ENCODE data around the gene GALM. TPM values are rescaled to one million over a fixed set of nuclear protein-coding genes. Genes with fewer than 3 reads are reported as not detected.
A peak's percentile ranks its signal among the peaks of the same experiment; 100 is the strongest.
"Not testable (repeated sequence)": the region's sequence is repeated elsewhere in the genome, so short reads cannot be mapped to it uniquely, and the experiment has no call there.

The GALM gene
- total RNA-seq, 1 experiment from 2014 or later: 88.0 TPM

- no peak for DNase-seq (ENCODE audit: low read depth)
- in situ Hi-C loops (cut with HindIII; ENCODE audit: low pct_unique_long_range_greater_than_20kb, low sequenced_read_pairs): loop anchor here (25.0 kb wide), 1 partner anchor 457 kb away; no protein-coding TSS in a partner anchor
Observed at GRCh38 chr2:38744399-38744780, 78.5 kb downstream of the GALM start.

GRCh38 chr2:38745267-38745666 lies 79.4 kb downstream of the GALM start:
- in situ Hi-C loops (cut with HindIII; ENCODE audit: low pct_unique_long_range_greater_than_20kb, low sequenced_read_pairs): loop anchor here (25.0 kb wide), 1 partner anchor 458 kb away; no protein-coding TSS in a partner anchor
- no peak for DNase-seq (ENCODE audit: low read depth)

- DNase-seq (ENCODE audit: low read depth): no peak
- in situ Hi-C loops (cut with HindIII; ENCODE audit: low pct_unique_long_range_greater_than_20kb, low sequenced_read_pairs): loop anchor here (25.0 kb wide), 1 partner anchor 460 kb away; no protein-coding TSS in a partner anchor
Observed at GRCh38 chr2:38747007-38747424, 81.1 kb downstream of the GALM start.

GRCh38 chr2:38747819-38748218 lies 81.9 kb downstream of the GALM start:
- in situ Hi-C loops (cut with HindIII; ENCODE audit: low pct_unique_long_range_greater_than_20kb, low sequenced_read_pairs): loop anchor here (25.0 kb wide), 1 partner anchor 461 kb away; no protein-coding TSS in a partner anchor
- DNase-seq (ENCODE audit: low read depth): no peak

- no peak for DNase-seq (ENCODE audit: low read depth)
- in situ Hi-C loops (cut with HindIII; ENCODE audit: low pct_unique_long_range_greater_than_20kb, low sequenced_read_pairs): loop anchor here (25.0 kb wide), 1 partner anchor 461 kb away; no protein-coding TSS in a partner anchor
Observed at GRCh38 chr2:38748391-38748790, 82.5 kb downstream of the GALM start.

GRCh38 chr2:38748943-38749804 lies 83.3 kb downstream of the GALM start:
- in situ Hi-C loops (cut with HindIII; ENCODE audit: low pct_unique_long_range_greater_than_20kb, low sequenced_read_pairs): loop anchor here (25.0 kb wide), 1 partner anchor 462 kb away; no protein-coding TSS in a partner anchor

GRCh38 chr2:38750011-38750890 lies 84.3 kb downstream of the GALM start:
- in situ Hi-C loops (cut with HindIII; ENCODE audit: low pct_unique_long_range_greater_than_20kb, low sequenced_read_pairs): no loop called here
- DNase-seq (ENCODE audit: low read depth): no peak

More at GRCh38 chr2:38748943-38749804, 83.3 kb downstream of the GALM start:
- DNase-seq (ENCODE audit: low read depth): no peak

- in situ Hi-C loops (cut with HindIII; ENCODE audit: low pct_unique_long_range_greater_than_20kb, low sequenced_read_pairs): no loop called here
Observed at GRCh38 chr2:38750891-38751595, 85.1 kb downstream of the GALM start, which contains the start of gene SRSF7. Gene SRSF7, minus strand, starts transcription at chr2:38751361. Its CDS starts 105 bp downstream, at chr2:38751256.

GRCh38 chr2:38751596-38752410 lies 85.9 kb downstream of the GALM start:
- in situ Hi-C loops (cut with HindIII; ENCODE audit: low pct_unique_long_range_greater_than_20kb, low sequenced_read_pairs): no loop called here
- no peak for DNase-seq (ENCODE audit: low read depth)

More at GRCh38 chr2:38750891-38751595, 85.1 kb downstream of the GALM start, which contains the start of gene SRSF7:
- peak; percentile 97 for DNase-seq (ENCODE audit: low read depth)

- in situ Hi-C loops (cut with HindIII; ENCODE audit: low pct_unique_long_range_greater_than_20kb, low sequenced_read_pairs): no loop called here
- DNase-seq (ENCODE audit: low read depth): no peak
Observed at GRCh38 chr2:38754049-38754448, 88.1 kb downstream of the GALM start.

GRCh38 chr2:38754506-38754905 lies 88.6 kb downstream of the GALM start:
- DNase-seq (ENCODE audit: low read depth): no peak
- in situ Hi-C loops (cut with HindIII; ENCODE audit: low pct_unique_long_range_greater_than_20kb, low sequenced_read_pairs): no loop called here

- in situ Hi-C loops (cut with HindIII; ENCODE audit: low pct_unique_long_range_greater_than_20kb, low sequenced_read_pairs); DNase-seq (ENCODE audit: low read depth): not testable (repeated sequence)
Observed at GRCh38 chr2:38755891-38756290, 90.0 kb downstream of the GALM start.

GRCh38 chr2:38763228-38763627 lies 97.3 kb downstream of the GALM start:
- in situ Hi-C loops (cut with HindIII; ENCODE audit: low pct_unique_long_range_greater_than_20kb, low sequenced_read_pairs): no loop called here
- no peak for DNase-seq (ENCODE audit: low read depth)

- no peak for DNase-seq (ENCODE audit: low read depth)
- in situ Hi-C loops (cut with HindIII; ENCODE audit: low pct_unique_long_range_greater_than_20kb, low sequenced_read_pairs): no loop called here
Observed at GRCh38 chr2:38763728-38764127, 97.8 kb downstream of the GALM start.

- in situ Hi-C loops (cut with HindIII; ENCODE audit: low pct_unique_long_range_greater_than_20kb, low sequenced_read_pairs): no loop called here
- DNase-seq (ENCODE audit: low read depth): no peak
Observed at GRCh38 chr2:38765149-38765548, 99.2 kb downstream of the GALM start.

GRCh38 chr2:38765551-38765950 lies 99.6 kb downstream of the GALM start:
- no peak for DNase-seq (ENCODE audit: low read depth)
- in situ Hi-C loops (cut with HindIII; ENCODE audit: low pct_unique_long_range_greater_than_20kb, low sequenced_read_pairs): no loop called here

GRCh38 chr2:38771632-38772031 lies 105.7 kb downstream of the GALM start:
- no peak for DNase-seq (ENCODE audit: low read depth)
- in situ Hi-C loops (cut with HindIII; ENCODE audit: low pct_unique_long_range_greater_than_20kb, low sequenced_read_pairs): no loop called here
